ENCODE data around the gene ATP10A. TPM values are rescaled to one million over a fixed set of nuclear protein-coding genes. Genes with fewer than 3 reads are reported as not detected.

ATP10A gene
- total and polyA plus RNA-seq, 2 of the 8 experiments (the other 6 are each of a cell fraction or from before 2014, with no cell fraction given), result 2.0 to 2.8 TPM

DNA sequence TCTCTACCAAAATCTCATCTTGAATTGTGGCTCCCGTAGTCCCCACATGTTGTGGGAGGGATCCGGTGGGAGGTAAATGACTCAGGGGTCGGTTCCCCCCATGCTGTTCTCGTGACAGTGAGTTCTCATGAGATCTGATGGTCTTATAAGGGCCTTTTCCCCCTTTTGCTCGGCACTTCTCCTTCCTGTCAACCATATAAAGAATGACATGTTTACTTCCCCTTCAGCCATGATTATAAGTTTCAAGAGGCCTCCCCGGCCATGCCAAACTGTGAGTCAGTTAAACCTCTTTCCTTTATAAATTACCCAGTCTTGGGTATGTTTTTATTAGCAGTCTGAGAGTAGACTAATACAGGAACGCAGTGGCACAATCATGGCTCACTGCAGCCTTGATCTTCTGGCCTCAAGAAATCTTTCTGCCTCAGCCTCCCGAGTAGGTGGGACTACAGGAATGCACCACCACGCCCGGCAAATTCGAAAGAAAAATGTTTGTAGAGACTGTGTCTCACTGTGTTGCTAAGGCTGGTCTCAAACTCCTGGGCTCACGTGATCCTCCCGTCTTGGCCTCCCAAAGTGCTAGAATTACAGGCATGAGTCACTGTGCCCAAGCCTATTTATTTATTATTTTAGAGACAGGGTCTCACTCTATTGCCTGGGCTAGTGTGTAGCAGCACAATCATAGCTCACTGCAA is 101.0 kb downstream of the ATP10A start:
- Histone ChIP-seq H3K27me3 (replicated peaks in 1 of 4; ENCODE audit: control insufficient read depth in 3 of 4, extremely low read depth in 1 of 4, insufficient read depth in 3 of 4, low read length in 3 of 4) (no peaks in the 10 kb centered on the region), H3K18ac (ENCODE audit: extremely low read depth, low read length) (no peak overlapping the region), H3K23ac (ENCODE audit: insufficient read length) (no peak overlapping the region), H3K14ac (ENCODE audit: insufficient read length) (no peak overlapping the region), H4K5ac (ENCODE audit: insufficient read length, low read depth, low read length) (no peak overlapping the region), H2BK15ac (ENCODE audit: low read length) (no peak overlapping the region), H2BK120ac (replicated peaks; ENCODE audit: low read depth, low read length) (no peak overlapping the region), H3K79me1 (ENCODE audit: low read depth, low read length) (no peaks in the 10 kb centered on the region), H3K23me2 (ENCODE audit: low read depth, low read length) (peaks cover 1% of the 10 kb centered on the region; the same call in 1 of the 2 replicates), H2AK5ac (ENCODE audit: low read depth, low read length) (no peak overlapping the region), H3K4me1 (replicated peaks in 1 of 4; ENCODE audit: control insufficient read depth in 3 of 4, insufficient read depth in 4 of 4, low read length in 3 of 4) (no peaks in the 10 kb centered on the region), H2BK12ac (ENCODE audit: low read depth, low read length) (no peak overlapping the region), H4K20me1 (replicated peaks in 1 of 2; ENCODE audit: control insufficient read depth in 1 of 2, insufficient read depth in 2 of 2, low read length in 2 of 2) (peaks cover 0 to under 1% of the 10 kb centered on the region in 2 experiments), H3K4me2 (ENCODE audit: insufficient read depth in 1 of 2, low read depth in 2 of 2, low read length in 2 of 2) (no peak overlapping the region), H3K9ac (replicated peaks in 1 of 4; ENCODE audit: extremely low read depth in 1 of 4, low read depth in 3 of 4, low read length in 3 of 4) (no peak overlapping the region), H3K79me2 (ENCODE audit: control insufficient read depth in 1 of 2, insufficient read depth in 2 of 2, low read length in 2 of 2) (no peaks in the 10 kb centered on the region), H4K91ac (replicated peaks; ENCODE audit: insufficient read length, low read length) (no peak overlapping the region), H4K8ac (ENCODE audit: extremely low read depth, insufficient read depth, low read length) (no peak overlapping the region), H3K27ac (ENCODE audit: low read depth, low read length) (no peak overlapping the region), H2AFZ (ENCODE audit: low read length) (no peak overlapping the region), H2BK20ac (ENCODE audit: low read length) (no peak overlapping the region), H3K9me3 (ENCODE audit: insufficient read depth in 2 of 2, low read depth in 1 of 2, low read length in 1 of 2) (no peaks in the 10 kb centered on the region; a peak in 1 of 4 replicates), H2BK5ac (ENCODE audit: low read depth, low read length) (no peak overlapping the region), H3K4ac (replicated peaks; ENCODE audit: insufficient read length, low read depth, low read length) (no peak overlapping the region), H3K4me3 (ENCODE audit: extremely low read depth in 1 of 4, insufficient read depth in 2 of 4, low read depth in 3 of 4, low read length in 4 of 4) (no peak overlapping the region), H3K56ac (replicated peaks; ENCODE audit: insufficient read length, low read depth, low read length) (no peak overlapping the region), H3K36me3 (ENCODE audit: control insufficient read depth in 2 of 4, insufficient read depth in 4 of 4, low read length in 3 of 4) (no peaks in the 10 kb centered on the region)
- DNase-seq (ENCODE audit: low read depth in 1 of 2, low spot score in 2 of 2) (no peak), FAIRE-seq (no peak)
- CTCF ChIA-PET (ENCODE audit: partially characterized antibody), result interaction anchor here (1.1 to 1.8 kb wide), 2 partner anchors 22 to 70 kb away, joined by 3 to 6 read pairs; no protein-coding TSS in a partner anchor
- WGBS, 2 experiments (ENCODE audit: extremely low coverage in 1 of 2, insufficient coverage in 1 of 2, insufficient read length in 1 of 2, insufficient replicate concordance in 2 of 2, low coverage in 1 of 2, low lambda C conversion rate in 2 of 2, missing lambda C conversion rate in 1 of 2), result 92% methylated on average over 13 of the region's 13 CpGs; no CpG with 5 or more reads in 1 of the 2 experiments
- POLR2A ChIA-PET (ENCODE audit: partially characterized antibody), result no interaction called here
- no peak for TF ChIP-seq HDAC2 (IDR thresholded peaks at IDR 0.05; ENCODE audit: borderline replicate concordance in 1 of 2, low read depth in 2 of 2, low read length in 2 of 2)

Measured in H1 (cell line).